GM21529 (cell line): ENCODE results near the gene CFAP251.
"Not testable (repeated sequence)": the region's sequence is repeated elsewhere in the genome, so short reads cannot be mapped to it uniquely, and the experiment has no call there.

Source experiments
- ATAC-seq: cut with Tn5 transposase; IDR thresholded peaks from one replicate; pipeline ENCODE4 v1.9.1; 2021; ENCODE audit not compliant: unreplicated experiment

Gene CFAP251

GRCh38 chr12:121908702-121909101, 9.7 kb upstream of the CFAP251 start:
- ATAC-seq: no peak

GRCh38 chr12:121911824-121912585, 6.4 kb upstream of the CFAP251 start:
- no peak for ATAC-seq

GRCh38 chr12:121915841-121916321, 2.5 kb upstream of the CFAP251 start:
- ATAC-seq: no peak

GRCh38 chr12:121916719-121917118, 1.7 kb upstream of the CFAP251 start:
- ATAC-seq: no peak

DNA sequence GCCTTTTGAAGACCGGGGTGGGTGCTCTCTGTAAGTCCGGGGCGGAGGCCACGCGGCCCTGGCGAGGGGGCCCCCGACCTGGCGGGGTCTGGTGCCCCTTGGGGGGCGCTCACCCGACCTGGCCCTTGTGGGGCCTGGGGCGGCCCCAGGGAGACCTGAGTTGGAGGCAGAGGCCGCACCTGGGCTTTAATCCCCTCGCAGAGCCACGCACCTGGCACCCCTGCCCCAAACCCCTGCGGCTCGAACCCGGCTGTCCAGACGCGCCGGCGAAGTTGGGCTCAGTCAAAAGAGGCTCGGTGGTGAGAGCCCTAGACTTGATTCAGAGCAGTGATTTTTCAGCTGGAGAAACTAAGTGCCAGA, 267 bp downstream of the CFAP251 start:
- no peak for ATAC-seq

- ATAC-seq: no peak
Measured at GRCh38 chr12:121921066-121921465, 2.7 kb downstream of the CFAP251 start.

- ATAC-seq: no peak
Measured at GRCh38 chr12:121925358-121925695, 6.9 kb downstream of the CFAP251 start.

GRCh38 chr12:121926874-121927706, 8.7 kb downstream of the CFAP251 start:
- ATAC-seq: peak; percentile 76

DNA sequence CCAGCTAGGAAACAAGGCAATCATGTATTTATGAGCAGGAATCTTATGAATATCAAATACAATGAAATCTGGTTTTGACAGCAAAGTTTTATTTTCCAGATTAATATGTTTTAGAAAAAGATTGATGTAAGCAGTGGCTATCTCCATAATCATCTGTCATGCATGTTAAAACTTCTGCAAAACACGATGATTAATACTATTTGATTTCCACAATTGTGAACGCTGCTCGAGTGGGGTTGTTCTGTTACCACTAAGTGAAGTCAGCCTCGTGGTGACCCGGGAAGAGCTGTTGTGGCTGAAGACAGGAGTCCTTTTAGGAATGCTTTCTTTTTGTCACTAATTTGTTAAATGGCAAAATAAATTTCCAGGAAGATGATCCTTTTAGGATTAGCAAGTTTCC, 9.4 kb downstream of the CFAP251 start:
- ATAC-seq: no peak

DNA sequence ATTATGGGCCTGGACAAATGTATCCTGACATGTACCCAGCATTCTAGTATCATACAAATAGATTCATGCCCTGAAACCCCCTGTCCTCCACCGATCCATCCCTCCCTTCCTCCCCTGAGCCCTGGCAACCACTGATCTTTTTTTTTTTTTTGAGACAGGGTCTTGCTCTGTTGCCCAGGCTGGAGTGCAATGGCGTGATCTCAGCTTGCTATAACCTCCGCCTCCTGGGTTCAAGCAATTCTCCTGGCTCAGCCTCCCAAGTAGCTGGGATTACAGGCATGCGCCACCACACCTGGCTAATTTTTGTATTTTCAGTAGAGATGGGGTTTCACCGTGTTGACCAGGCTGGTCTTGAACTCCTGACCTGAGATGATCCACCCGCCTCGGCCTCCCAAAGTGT, 11.2 kb downstream of the CFAP251 start:
- not testable (repeated sequence) for ATAC-seq

DNA sequence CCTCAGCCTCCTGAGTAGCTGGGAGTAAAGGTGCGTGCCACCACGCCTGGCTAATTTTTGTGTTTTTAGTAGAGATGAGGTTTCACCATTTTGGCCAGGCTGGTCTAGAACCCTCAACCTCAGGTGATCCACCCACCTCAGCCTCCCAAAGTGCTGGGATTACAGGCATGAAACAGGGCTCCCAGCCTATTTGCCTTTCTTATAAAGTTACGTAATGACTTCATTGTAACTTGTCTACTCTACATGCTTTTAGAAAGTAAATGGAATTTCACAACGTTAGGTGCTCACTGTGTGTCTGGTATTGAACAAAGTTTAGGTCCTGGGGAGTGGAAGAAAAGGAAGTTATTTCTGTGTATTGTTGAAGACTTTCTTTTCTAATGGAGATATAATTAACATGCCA, 12.5 kb downstream of the CFAP251 start:
- ATAC-seq: no peak

DNA sequence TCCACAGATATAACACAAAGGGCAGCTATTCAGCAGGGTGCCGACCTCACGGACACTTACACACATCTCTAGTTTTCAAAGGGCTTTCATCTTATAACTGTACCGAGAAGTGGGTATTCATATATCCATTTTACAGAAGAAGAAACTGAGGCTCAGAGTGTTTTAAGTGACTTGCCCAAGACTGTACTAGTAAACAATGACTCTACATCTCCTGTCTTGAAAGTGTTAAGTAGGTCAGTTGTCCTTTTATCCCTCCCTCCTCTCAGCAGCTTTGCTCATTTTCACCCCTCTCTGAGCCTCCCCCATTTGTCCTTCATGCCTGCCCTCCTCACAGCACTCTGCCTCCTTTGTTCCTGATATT, 13.8 kb downstream of the CFAP251 start:
- no peak for ATAC-seq

- ATAC-seq: no peak
Measured at GRCh38 chr12:121932914-121933521, 14.6 kb downstream of the CFAP251 start.

DNA sequence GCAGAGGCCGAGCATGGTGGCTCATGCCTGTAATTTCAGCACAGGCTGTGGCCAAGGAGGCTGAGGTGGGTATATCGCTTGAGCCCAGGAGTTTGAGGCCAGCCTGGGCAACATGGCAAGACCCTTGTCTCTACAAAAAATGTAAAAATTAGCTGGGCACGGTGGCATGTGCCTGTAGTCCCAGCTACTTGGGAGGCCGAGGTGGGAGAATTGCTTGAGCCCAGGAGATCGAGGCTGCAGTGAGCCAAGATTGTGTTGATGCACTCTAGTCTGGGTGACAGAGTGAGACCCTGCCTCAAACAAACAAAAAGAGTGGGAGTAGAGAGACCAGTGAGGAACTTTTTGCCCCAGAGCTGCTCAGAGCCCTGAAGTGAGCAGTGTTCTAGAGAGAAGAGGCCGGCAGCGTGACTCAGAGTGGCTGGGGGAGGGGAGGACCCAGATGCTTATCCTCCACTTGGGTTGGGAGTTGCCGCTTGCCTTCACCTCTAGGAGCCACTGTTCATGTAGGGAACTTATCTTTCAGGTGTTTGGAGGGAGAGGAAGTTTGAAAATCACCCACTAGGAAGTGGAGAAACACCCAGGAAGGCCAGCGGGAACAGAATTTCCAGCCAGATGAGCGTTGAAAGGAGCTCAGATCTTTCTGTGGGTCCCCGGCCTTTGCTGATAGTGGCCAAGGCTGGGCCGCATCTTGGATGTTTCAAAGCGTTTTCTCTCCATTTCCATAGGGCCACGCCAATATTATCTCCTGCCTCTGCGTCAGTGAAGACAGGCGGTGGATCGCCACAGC, 15.3 kb downstream of the CFAP251 start:
- ATAC-seq: no peak

GRCh38 chr12:121934309-121934664, 15.9 kb downstream of the CFAP251 start:
- ATAC-seq: no peak

DNA sequence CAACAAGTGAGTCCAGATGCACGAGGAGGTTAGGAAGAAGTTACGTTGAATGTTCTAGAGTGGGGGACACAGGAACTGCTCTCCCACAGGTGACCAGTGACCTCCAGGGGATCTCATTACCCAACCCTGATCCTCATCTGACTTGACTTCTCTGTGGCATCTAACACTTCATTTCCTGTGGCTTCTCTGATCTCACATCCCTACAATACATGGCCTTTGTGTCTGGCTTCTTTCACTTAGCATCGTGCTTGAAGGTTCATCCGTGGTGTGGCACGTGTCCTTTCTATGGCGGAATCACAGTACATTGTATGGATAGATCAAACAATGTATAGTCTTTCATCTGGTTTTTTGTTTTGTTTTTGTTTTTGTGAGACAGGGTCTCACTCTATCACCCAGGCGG, 19.3 kb downstream of the CFAP251 start:
- no peak for ATAC-seq

- ATAC-seq: no peak
Measured at GRCh38 chr12:121939186-121939585, 20.8 kb downstream of the CFAP251 start.

DNA sequence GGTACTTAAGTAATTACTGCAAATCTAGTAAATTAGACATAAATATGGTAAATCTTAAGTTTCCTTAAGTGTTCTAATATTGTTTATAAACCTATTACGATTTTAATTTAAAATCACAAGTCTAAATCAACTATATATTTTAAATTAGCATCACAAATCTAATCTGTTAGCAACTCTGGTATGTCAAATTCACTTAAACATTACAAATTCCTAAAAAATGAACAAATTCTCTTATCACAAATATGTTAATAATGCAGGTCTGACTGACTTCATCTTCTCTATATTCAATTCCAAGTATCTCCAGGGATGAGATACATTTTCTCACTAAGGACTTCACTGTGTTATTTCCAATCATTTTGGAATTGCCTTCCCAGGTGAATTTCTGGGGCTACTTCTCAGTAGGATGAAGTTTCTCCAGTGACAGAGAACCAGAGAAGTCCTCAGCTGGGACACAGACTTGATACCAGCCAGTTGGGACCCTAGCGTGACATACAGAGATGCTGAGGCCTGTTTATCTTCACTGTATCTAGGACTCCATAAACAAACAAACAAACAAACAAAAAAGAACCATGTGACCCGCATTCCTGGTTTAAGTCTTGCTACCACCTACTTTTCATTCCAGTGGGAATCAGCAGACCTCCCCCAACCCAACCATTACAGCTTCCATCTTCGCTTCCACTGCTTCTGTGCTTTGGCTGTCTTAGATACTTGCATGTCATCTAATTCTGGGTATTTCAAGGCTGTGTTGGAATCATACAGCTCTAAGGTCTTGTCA, 21.8 kb downstream of the CFAP251 start:
- no peak for ATAC-seq

- ATAC-seq: no peak
Measured at GRCh38 chr12:121942145-121942718, 23.8 kb downstream of the CFAP251 start.

GRCh38 chr12:121943926-121944325, 25.5 kb downstream of the CFAP251 start:
- ATAC-seq: no peak
